HG03139 (cell line): ENCODE results near the gene ZNF532.

Experiments used
- ATAC-seq: cut with Tn5 transposase; IDR thresholded peaks from one replicate; pipeline ENCODE4 v1.9.1; 2021; ENCODE audit not compliant: unreplicated experiment

Gene ZNF532

DNA sequence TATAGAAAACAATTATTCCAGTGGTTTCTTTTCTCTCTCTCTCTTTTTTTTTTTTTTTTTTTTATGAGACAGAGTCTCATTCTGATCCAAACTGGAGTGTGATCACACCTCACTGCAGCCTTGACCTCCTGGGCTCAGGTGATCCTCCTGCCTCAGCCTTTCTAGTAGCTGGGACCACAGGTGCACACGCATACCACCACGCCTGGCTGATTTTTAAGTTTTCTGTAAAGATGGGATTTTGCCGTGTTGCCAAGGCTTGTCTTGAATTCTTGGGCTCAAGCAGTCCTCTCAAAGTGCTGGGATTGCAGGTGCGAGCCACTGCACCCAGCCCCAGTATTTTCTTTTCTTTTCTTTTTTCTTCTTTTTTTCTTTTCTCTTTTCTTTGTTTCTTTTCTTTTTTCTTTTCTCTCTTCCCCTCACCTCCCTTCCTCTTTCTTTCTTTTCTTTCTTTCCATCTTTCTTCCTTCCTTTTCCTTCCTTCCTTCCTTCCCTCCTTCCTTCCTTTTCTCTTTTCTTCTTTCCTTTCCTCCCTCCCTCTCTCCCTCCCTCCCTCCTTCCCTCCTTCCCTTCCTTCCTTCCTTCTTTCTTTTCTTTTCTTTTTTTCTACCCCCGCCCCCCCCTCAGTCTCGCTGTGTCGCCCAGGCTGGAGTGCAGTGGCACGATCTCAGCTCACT lies 76.9 kb downstream of the ZNF532 start:
- ATAC-seq: no peak

DNA sequence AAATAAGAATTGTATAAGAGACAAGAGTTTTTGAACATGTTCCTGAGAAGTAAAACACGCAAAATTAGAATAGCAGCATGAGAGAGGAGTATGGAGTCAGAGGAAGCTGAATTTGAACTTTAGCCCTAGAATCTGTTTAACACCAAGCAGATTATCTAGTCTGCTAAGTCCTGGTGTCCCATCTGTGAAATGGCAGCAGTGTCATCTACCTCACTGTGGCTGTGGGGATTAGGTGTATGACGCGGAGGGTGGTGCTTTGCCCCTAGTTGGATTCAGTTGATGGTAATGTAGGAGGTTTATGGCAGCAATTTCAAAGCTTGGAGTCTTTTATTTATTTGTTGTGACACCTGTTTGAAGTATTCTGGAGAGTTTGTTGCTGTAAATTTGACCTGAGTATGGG lies 79.2 kb downstream of the ZNF532 start:
- no peak for ATAC-seq

DNA sequence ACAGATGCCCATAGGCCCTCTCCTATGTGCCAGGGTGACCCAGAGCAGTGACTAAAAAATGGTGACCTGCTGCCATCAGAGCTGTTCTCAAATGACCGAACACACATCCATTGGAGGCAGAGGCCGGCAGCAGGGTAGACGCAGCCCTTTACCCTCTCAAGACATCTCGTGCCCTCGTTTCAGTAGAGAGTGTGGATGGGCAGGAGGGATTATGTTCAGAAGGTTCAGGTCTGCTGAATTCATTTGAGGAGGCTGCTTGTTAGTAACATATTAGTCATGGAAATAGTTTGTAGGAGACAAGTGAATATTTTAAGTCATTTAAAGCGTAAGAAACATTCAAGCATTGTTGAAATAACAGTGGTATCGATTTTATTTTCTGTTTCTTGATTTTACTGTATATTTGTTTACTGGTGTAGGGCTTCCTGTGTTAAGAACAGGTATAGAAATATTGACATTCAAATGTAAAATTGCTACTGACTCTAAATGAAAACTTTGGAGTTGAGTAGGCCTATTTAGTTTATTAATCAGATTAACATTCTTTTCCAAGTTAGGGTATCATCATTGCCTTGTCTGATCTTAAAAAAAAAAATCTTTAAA lies 82.6 kb downstream of the ZNF532 start:
- ATAC-seq: no peak

DNA sequence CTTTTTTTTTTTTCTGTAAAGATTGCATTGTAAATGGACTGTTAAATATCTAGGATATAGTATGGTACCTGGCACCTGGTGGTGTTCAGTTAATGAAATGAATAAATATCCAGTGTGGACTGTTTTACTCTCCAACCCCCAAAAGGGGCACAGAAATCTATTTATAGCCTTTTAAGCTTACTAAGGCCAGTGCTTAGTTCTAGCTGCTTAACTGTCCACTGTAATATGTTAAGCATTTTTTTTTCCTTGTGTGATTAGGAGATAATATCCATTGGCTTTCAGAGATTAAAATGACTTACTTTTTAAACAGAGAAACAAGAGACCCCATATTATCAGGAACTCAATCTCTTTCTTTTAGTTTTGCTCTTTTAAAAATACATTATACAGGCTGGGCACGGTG lies 84.4 kb downstream of the ZNF532 start:
- ATAC-seq: no peak

DNA sequence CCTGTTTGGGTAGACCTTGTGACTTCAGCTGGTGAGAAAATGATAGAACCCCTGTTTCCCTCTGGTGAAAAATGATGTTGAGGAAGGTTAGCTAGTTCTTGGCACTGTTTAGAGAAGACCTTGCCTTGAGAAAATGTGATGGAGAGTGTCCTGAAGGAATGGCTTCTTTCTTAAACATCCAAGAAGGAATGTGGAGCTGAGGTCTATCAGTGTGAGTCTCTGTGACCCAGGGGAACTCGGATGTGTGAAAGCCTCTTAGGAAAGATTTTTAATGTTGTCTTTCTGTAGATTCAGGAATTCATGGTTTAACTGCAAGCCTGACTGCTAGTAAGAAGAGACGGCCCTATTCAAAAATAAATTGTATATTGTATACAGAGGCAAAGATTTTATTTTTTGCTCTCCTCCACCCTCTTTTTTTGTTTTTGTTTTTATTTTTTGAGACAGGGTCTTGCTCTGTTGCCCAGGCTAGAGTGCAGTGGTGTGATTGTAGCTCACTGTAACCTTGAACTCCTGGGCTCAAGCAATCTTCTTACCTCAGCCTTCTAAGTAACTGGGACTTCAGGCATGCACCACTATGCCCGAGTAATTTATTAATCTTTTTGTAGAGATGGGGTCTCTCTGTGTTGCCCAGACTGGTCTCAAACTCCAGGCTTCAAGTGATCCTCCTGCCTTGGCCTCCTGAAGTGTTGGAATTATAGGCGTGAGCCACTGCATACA lies 87.5 kb downstream of the ZNF532 start:
- ATAC-seq: no peak

DNA sequence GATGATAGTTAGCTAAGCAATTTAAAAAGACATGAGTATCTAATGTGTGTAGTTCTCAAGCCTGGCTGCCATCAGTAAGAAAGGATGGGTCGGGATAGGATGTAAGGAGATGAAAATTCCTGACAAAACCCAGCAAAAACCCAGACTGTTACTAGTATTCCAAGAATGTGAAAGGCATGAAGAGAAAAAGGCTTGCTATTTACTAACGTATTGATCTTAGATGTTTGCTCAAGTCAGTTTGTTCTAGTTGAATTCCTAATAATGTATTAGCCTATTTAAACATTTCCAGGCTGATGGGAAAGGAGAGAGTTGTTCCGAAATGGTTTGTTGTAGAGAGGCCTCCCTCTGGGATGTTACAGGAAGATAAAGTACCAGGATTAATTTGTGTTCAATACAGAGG lies 88.2 kb downstream of the ZNF532 start:
- ATAC-seq: no peak

DNA sequence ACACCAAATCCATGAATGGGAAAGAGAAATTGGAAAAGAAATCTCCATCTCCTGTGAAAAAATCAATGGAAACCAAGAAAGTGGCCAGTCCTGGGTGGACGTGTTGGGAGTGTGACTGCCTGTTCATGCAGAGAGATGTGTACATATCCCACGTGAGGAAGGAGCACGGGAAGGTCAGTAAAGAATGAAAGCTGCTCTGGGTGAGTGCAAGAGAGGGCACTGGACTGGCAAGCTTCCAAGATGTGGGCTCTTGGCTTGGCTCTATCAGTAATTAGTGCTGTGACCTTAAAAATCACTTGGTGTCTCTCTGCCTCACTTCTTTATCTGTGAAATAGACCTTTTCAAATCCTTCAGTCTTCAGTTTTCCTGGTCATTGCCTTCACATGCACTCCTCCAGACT lies 89.0 kb downstream of the ZNF532 start:
- ATAC-seq: no peak

DNA sequence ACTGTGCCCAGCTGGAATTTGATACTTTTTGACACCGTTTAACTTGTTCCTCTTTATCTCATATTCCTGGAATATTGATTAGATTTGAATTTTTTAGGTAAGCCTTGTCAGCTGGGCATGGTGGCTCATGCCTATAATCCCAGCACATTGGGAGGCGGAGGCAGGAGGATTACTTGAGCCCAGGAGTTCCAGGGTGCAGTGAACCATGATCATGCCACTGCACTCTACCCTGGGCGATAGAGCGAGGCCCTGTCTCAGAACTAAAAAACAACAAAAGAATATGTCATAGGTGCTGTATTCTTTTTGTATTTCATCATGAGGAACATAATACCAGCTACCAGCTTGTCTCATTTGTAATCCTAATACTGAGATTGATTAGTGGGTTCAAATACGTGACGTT lies 90.3 kb downstream of the ZNF532 start:
- no peak for ATAC-seq

DNA sequence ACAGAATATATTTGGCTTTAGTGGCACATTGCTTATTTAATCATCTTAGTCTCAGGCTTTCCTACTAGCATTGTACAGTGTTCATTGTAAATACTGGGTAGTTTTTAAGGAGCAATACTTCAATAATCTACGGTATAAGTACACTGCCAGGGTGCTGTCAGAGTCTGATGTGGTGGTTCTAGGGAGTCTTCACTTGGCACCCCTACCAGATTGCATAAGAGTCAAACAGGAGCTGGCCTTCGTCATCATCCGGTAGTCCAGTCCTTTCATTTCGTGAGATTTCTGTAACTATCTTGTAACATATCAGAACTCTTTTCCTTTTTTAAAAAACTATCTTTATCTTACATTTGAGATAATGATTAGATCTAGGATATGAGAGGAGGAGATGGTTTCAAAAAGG lies 91.1 kb downstream of the ZNF532 start:
- no peak for ATAC-seq

DNA sequence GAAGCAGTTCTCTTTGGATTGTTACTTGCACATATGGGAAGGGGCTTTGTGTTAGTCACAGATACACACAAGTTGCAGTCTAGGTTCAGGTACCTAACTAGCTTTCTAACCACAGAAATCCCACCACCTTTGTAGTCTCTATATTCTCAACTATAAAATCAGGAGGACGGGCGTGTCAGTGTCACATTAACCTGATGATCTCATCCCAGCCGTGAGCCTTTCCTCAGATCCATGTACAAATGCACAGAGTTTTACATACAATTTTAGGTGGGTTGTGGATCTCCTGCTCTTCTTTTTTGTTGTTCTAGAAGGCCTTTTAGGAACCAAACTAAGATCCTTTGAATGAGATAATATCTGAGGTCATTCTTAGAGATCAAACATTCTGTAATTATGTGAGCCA lies 94.0 kb downstream of the ZNF532 start:
- no peak for ATAC-seq

DNA sequence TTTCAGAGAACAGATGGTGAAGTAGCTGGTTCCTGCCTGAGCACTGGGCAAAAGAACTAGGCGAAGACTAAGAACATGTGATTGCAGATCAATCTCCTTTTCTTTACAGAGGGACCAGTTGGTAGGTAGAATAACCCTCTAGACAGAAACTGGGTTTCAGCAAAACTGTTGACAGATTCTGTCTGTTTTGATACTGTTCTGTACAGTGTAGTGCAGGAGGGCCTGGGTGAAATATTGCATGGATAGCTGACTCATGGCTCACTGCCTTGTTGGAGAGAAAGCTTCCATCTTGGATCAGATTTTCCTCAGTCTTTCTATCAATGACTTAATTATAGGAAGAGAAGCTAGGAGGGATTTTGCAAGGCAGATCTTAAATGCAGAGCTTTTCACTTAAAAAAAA lies 95.8 kb downstream of the ZNF532 start:
- ATAC-seq: no peak

DNA sequence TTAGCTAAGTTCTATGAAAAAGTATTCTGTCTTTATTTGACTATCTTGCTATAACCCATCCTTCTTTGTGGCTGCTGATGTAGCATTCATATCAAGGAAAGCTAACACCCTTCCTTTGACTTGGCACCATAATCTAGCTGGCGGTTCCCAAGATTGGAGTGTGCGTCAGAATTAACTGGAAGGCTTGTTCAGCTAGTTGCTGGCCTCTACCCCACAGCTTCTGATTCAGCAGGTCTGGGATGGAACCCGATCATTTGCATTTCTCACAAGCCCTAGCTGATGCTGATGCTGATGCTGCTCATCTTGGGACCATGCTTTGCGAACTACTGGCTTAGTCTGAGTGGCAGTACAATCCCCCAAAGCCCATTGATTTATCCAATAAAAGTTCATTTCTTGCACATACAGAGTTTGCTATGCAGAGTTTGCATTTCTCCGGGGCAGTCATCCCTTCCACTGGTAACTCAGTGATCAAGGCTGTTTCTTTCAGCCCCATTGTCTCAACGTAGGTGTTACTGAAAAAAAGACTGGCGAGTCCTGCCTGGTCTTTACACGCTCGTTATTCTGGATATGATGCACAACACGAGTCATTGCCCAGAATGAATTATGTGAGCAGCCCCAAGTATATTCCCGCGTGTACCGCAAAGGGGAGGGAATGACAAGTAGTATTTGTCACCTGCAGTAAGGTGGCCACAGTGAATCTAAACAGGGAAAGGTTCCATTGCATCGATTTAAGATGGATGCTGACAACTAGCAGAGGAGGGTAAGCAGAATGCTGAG lies 96.5 kb downstream of the ZNF532 start:
- ATAC-seq: no peak

DNA sequence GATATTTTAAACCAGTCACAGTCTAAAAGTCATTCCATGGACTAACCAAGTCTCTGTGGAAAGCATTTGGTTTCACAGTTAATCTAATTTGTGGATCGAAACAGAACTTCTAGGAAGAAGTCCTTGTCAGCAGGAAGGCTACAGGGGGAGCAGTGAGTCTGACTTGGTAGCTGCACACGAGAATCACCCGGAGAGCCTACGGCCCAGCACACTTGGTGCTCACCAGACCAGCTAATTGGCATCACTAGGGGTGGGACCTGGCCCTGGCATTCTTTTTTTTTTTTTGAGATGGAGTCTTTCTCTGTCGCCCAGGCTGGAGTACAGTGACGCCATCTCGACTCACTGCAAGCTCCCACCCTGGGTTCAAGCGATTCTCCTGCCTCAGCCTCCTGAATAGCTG lies 97.7 kb downstream of the ZNF532 start:
- no peak for ATAC-seq

DNA sequence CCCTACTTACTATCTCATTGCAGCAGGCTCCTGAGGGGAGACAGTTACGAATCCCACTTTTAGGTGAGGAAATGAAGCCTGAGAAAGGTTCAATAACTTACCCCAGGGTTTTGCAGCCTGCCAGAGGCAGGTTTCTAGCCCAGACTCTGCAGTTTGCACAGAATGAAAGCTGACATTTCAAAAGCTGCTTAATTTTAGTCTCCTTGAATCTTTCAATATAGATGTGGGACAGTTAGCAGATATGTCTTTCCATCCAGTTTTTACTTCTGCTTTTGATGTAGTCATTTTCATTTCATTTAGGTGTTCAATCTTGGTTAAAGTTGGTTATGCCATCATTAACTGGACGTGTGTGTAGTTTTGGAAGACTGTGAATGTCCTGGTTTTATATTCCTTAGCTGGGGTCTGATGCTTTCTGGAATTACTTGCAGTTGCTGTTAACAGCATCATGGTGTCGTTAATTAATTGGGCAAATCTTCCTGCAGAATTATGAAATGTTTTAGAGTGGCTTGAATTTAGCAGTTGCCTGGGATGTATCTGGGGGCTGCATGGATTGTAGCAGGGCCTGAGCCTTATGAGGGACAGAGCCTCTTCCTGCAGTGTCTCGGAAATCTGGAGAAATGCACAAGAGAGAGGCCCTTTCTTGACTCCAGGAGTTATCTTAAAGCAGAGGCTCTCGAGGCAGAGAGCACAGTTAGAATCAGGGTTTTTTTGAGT lies 100.8 kb downstream of the ZNF532 start:
- no peak for ATAC-seq

DNA sequence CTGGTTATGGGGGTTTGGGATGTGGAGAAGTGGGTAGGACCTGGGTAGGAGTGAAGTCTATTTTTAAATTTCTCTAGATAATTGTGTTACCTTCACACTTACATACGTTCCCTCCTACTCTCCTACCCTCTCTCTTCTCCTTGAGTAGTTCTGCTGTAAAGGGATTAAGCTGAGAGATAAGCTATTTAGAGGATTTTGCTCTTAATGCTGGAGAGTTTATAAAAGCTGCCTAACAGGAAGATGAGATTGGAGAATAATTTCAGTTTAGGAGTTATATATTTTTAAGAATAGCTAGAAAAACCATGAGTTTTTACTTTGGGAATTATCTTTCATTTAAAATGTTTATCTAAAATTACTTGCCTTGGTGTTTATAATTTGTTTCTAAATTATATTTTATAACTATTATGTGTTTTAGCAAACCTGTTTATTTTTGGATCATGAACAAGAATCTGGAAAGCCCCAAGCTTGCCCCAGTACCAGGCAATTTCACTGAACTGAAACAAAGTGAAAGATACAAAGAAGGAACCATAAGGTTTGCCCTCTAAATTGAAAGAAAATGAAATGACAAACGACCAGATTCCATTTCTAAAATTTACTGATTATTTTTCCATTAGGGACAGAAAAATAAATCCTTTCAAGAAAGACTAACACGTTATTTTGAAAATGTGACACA lies 101.5 kb downstream of the ZNF532 start:
- no peak for ATAC-seq

DNA sequence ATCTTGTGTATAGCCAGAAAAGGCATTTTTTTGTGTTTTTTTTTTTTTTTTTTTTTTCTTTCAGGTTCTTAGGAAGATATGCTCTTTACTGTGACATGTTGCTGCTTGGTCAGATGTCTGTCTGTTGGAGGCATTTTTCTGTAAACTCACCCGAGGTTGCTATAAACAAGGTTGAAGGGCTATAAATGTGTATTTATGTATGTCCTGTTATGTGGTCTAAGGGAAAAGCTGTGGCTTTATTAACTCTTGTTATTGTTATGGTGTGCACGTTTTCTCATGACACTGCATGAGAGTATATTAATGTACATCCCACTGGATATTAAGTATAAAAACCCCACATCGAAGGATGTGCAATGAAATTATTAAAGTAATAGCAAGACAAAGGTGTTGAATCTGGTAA lies 102.0 kb downstream of the ZNF532 start:
- ATAC-seq: no peak

DNA sequence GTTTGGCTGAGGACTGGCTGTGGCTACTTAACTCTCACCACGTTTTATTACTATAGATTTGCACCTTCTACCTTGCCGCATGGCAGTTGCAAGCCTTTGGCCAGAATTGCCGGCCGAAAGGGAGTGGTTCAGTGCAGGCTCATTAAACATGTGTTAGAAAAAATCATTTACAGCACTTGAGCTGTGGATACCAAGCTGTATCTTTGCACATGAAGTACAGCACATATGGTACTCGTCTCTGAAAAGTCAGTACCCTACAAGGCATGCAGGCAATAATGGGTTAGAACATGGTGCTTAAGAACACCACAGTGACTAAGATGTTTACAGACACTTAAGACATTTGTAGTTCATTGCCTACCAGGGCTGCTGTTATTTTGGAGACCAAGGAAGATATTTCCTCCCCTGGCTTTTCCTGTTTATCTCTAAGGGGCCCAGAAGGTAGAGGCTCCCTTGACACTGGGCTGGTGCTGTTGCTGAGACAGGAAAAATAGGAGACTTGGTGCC lies 103.1 kb downstream of the ZNF532 start:
- ATAC-seq: no peak

DNA sequence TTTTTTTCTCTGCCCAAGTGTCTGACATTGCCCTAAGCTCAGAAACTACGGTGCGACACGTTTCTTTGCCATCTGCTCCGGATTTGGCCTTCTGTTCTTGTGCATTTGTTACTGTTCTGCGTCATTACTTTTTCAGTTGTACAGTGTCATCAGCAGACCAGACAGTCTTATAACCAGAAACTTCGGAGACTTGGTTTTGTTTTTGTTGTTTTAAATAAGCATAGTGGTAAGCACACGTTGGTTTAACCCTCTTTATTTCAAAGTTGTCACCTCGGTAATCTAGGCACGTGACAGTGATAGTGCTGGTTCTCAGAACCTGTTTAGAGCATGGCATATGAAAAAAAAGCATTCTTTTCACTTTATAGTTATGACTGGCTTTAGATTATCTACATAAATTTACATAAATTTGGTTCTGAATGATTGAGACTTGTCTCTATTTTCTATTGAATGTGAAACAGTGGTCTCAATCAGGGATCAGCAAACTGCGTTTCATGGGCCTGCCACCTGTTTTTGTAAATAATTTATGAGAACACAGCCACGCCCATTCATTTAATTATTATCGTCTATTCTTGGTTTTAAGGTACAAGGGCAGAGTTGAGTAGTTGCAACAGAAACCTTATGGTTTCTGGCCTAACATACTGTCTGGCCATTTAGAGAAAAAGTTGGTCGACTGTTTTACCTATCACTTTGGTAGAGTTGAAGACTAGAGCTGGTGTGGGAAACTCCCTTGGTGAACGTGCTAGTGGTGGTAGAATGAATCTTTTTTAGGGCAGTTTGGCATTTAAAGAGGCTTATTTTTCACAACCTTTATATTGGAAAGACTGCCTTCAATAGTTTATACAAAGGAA lies 106.5 kb downstream of the ZNF532 start:
- peak; percentile 78 for ATAC-seq

DNA sequence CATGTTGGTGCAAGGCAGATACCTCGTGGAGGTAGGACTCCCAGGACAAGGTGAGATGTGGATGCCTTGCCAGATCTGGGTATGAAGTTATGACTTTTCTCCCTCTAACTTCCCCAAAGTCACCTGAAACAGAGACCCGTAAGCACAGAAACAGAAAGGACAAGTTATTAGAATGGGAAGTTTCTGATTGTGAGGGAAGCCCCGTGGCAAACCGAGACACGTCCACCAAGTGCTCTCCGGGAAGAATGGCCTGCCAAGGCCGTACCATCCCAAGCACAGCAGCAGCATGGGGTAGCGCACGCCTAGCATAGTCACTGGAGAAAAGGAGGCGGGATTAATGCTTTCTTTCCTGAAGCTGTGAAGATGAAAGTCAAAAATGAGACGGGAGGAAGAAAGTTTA lies 110.6 kb downstream of the ZNF532 start:
- no peak for ATAC-seq
